A673 (cell line): ENCODE results near the gene COL4A3. TPM values are rescaled to one million over a fixed set of nuclear protein-coding genes. Genes with fewer than 3 reads are reported as not detected.

Source experiments
- Bru-seq: library from RNA; stranded (reverse); fragments of 400-500 nt; gene quantifications from one replicate; lab custom pipeline; 2021; lab: Mats Ljungman, UMichigan
- BruChase-seq, 2 experiments: library from RNA; stranded (reverse); fragments of 400-500 nt; gene quantifications; one replicate each; lab custom pipeline; 2021; lab: Mats Ljungman, UMichigan
- BruUV-seq: library from RNA; stranded (reverse); fragments of 400-500 nt; replicated peaks from 2 replicates; lab custom pipeline; 2021; lab: Mats Ljungman, UMichigan
- CTCF ChIA-PET: fragments of 300-600 bp; sonication (Branson Sonifier 250); formaldehyde crosslinking; loops from one replicate; lab custom pipeline; 2022; ENCODE audit warnings: antibody characterized with exemption; lab: Charles Lee
- POLR2A ChIA-PET: fragments of 300-600 bp; sonication (Branson Sonifier 250); formaldehyde crosslinking; loops from one replicate; lab custom pipeline; 2022; ENCODE audit warnings: antibody characterized with exemption; ENCODE audit not compliant: low non-redundant PET; lab: Charles Lee
- DNase-seq: peaks from one replicate; pipeline ENCODE4 v3.0.0-alpha.2; 2015; ENCODE audit warnings: low spot score
- H3K27ac ChIP-seq: fragments of 200-600 bp; sonication (generic); 2 replicates; pipeline ENCODE4 v1.5.1; 2016; ENCODE audit warnings: mixed run types, low read depth, mild to moderate bottlenecking, mixed read lengths, antibody characterized with exemption, low read length; ENCODE audit not compliant: poor library complexity, severe bottlenecking
- H3K27me3 ChIP-seq: fragments of 200-600 bp; sonication (generic); replicated peaks from 2 replicates; pipeline ENCODE4 v1.6.1; 2017; ENCODE audit warnings: mixed run types, low read depth, mild to moderate bottlenecking, mixed read lengths, antibody characterized with exemption, low read length; ENCODE audit not compliant: insufficient read depth, poor library complexity
- H3K36me3 ChIP-seq: fragments of 200-600 bp; sonication (generic); 2 replicates; pipeline ENCODE4 v1.6.1; 2016; ENCODE audit warnings: mixed run types, mild to moderate bottlenecking, mixed read lengths, antibody characterized with exemption, low read length; ENCODE audit not compliant: insufficient read depth, poor library complexity, severe bottlenecking
- H3K4me1 ChIP-seq: fragments of 200-600 bp; sonication (generic); 2 replicates; pipeline ENCODE4 v1.6.1; 2017; ENCODE audit warnings: mixed run types, mild to moderate bottlenecking, mixed read lengths, antibody characterized with exemption, low read length; ENCODE audit not compliant: insufficient read depth, poor library complexity, severe bottlenecking
- H3K4me3 ChIP-seq: fragments of 200-600 bp; sonication (generic); 2 replicates; pipeline ENCODE4 v1.5.1; 2016; ENCODE audit warnings: low read depth, mixed run types, mild to moderate bottlenecking, mixed read lengths, low read length; ENCODE audit not compliant: poor library complexity, severe bottlenecking
- H3K9me3 ChIP-seq: fragments of 200-600 bp; sonication (generic); 2 replicates; pipeline ENCODE4 v1.6.1; 2016; ENCODE audit warnings: mixed run types, low read depth, mild to moderate bottlenecking, mixed read lengths, antibody characterized with exemption, low read length; ENCODE audit not compliant: poor library complexity, severe bottlenecking
- EZH2 ChIP-seq: fragments of 200-600 bp; sonication (generic); IDR thresholded peaks from 2 replicates; pipeline ENCODE4 v1.6.1; 2017; ENCODE audit warnings: borderline replicate concordance, low read depth, mild to moderate bottlenecking, mixed read lengths, antibody characterized with exemption, low read length; ENCODE audit not compliant: poor library complexity, severe bottlenecking
- intact Hi-C: fragments of 100-400 bp; cut with micrococcal nuclease; formaldehyde crosslinking; loops from one replicate; pipeline ENCODE4 v1.10.0; 2022; ENCODE audit not compliant: unreplicated experiment
- long read RNA-seq: library from polyadenylated mRNA; stranded (forward); transcript quantifications from one replicate; pipeline ENCODE4 v2.0.0, GENCODE V29; 2022
- total RNA-seq: library from RNA; stranded (reverse); gene quantifications from 2 replicates; pipeline ENCODE4 v1.2.3, GENCODE V29; 2021
- TF ChIP-seq, protein P1 (sequence below): fragments of 300-800, 200-600 bp; sonication (generic); conservative IDR thresholded peaks from 2 replicates; pipeline ENCODE4 v1.5.1; 2017; ENCODE audit warnings: low read depth, mild to moderate bottlenecking, antibody characterized with exemption, low read length, moderate library complexity, mixed read lengths

The COL4A3 gene
- total RNA-seq (not detected in 2 replicates), Bru-seq, nascent RNA (percentile 2 among the genes with signal in this experiment), BruChase-seq, experiment 1, labeled RNA remaining after a 2-hour chase (percentile 1 among the genes with signal in this experiment), BruChase-seq, experiment 2, labeled RNA remaining after a 6-hour chase (percentile 1 among the genes with signal in this experiment)
- long read RNA-seq, partial matches to known transcripts, result 0 of 5 reads
- long read RNA-seq, other reads (novel, unspliced or antisense), result 5 of 5 reads

GRCh38 chr2:227163998-227164762, at the start of gene COL4A3, which contains the start of gene COL4A4:
Gene COL4A3 (plus strand): TSS chr2:227164624. CDS start chr2:227164727, 103 bp downstream.
Gene COL4A4 (minus strand): TSS chr2:227164205. CDS start chr2:227147483, 16,722 bp downstream.
- intact Hi-C loops, result no loop called here
- ChIA-PET POLR2A (no interaction called here), CTCF (interaction anchor here (0.7 kb wide), 1 partner anchor 49 kb away, joined by 3 read pairs; no protein-coding TSS in a partner anchor)
- no TSS peak for BruUV-seq
- peak within 1 kb of the TSS; percentile 47 for H3K4me3 ChIP-seq
- no peak within 1 kb of the TSS for H3K27ac ChIP-seq
- DNase-seq, result peak; percentile 28
- peaks cover 7% of the 10 kb centered on the region for H3K4me1 ChIP-seq
- H3K36me3 ChIP-seq, result no peaks in the 10 kb centered on the region
- no peak for TF ChIP-seq EZH2
- TF ChIP-seq, protein P1, sequence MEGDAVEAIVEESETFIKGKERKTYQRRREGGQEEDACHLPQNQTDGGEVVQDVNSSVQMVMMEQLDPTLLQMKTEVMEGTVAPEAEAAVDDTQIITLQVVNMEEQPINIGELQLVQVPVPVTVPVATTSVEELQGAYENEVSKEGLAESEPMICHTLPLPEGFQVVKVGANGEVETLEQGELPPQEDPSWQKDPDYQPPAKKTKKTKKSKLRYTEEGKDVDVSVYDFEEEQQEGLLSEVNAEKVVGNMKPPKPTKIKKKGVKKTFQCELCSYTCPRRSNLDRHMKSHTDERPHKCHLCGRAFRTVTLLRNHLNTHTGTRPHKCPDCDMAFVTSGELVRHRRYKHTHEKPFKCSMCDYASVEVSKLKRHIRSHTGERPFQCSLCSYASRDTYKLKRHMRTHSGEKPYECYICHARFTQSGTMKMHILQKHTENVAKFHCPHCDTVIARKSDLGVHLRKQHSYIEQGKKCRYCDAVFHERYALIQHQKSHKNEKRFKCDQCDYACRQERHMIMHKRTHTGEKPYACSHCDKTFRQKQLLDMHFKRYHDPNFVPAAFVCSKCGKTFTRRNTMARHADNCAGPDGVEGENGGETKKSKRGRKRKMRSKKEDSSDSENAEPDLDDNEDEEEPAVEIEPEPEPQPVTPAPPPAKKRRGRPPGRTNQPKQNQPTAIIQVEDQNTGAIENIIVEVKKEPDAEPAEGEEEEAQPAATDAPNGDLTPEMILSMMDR, result no peak
- no peaks in the 10 kb centered on the region for H3K9me3 ChIP-seq
- peaks cover 51% of the 10 kb centered on the region for H3K27me3 ChIP-seq

- CTCF ChIA-PET, result interaction anchor here (0.6 kb wide), 1 partner anchor 49 kb away, joined by 3 read pairs; the partner anchor contains the start of gene COL4A3
- H3K27ac ChIP-seq, result no peak overlapping the region
- no peaks in the 10 kb centered on the region for H3K9me3 ChIP-seq
- DNase-seq, result no peak
- BruUV-seq, result no TSS peak
- TF ChIP-seq, protein P1, result no peak
- TF ChIP-seq EZH2, result no peak
- POLR2A ChIA-PET, result no interaction called here
- H3K4me1 ChIP-seq, result no peaks in the 10 kb centered on the region
- H3K36me3 ChIP-seq, result no peaks in the 10 kb centered on the region
- no peak overlapping the region for H3K4me3 ChIP-seq
- intact Hi-C loops, result no loop called here
- H3K27me3 ChIP-seq, result no peaks in the 10 kb centered on the region
These were observed 48.7 kb upstream of the COL4A3 start for GRCh38 chr2:227115761-227116160.

- BruUV-seq, result no TSS peak
- Histone ChIP-seq H3K27me3 (no peaks in the 10 kb centered on the region), H3K4me3 (no peak overlapping the region), H3K9me3 (no peaks in the 10 kb centered on the region), H3K36me3 (no peaks in the 10 kb centered on the region), H3K27ac (no peak overlapping the region), H3K4me1 (no peaks in the 10 kb centered on the region)
- DNase-seq, result no peak
- no peak for TF ChIP-seq EZH2
- CTCF ChIA-PET, result no interaction called here
- intact Hi-C loops, result no loop called here
- POLR2A ChIA-PET, result no interaction called here
These were observed 47.4 kb upstream of the COL4A3 start for GRCh38 chr2:227117027-227117426.
